Vagina (tissue), 2 donors: ENCODE results near the gene PRKCE.

Experiments
- CTCF ChIP-seq, 3 experiments: fragments of 450-650 bp in 2 of 3; fragments of 200-600 bp in 1 of 3; sonication (generic) in 1 of 3; IDR thresholded peaks; one replicate each; pipeline ENCODE4 v1.5.1; 2017 to 2019; ENCODE audit warnings: antibody characterized with exemption in 3 of 3, mild to moderate bottlenecking in 2 of 3, moderate library complexity in 2 of 3
- POLR2A ChIP-seq, 2 donors: fragments of 450-650 bp; IDR thresholded peaks; one replicate each; pipeline ENCODE4 v1.6.1; 2017; ENCODE audit warnings: antibody characterized with exemption in 2 of 2, mild to moderate bottlenecking in 2 of 2, moderate library complexity in 2 of 2
- POLR2AphosphoS5 ChIP-seq, 2 donors: sonication (generic); formaldehyde crosslinking; IDR thresholded peaks; one replicate each; pipeline ENCODE4 v1.9.0; 2017; ENCODE audit warnings: antibody characterized with exemption in 2 of 2, mild to moderate bottlenecking in 2 of 2, low read depth in 1 of 2; ENCODE audit not compliant: insufficient read depth in 1 of 2

- no peak for TF ChIP-seq CTCF (IDR thresholded peaks at IDR 0.05)
- TF ChIP-seq POLR2AphosphoS5 (IDR thresholded peaks at IDR 0.05; ENCODE audit: insufficient read depth in 1 of 2, low read depth in 1 of 2) = no peak
- TF ChIP-seq POLR2A (IDR thresholded peaks at IDR 0.05) = no peak
Measured at GRCh38 chr2:46091961-46092667, 440.6 kb downstream of the PRKCE start.
